ENCODE data around the gene PCDHGB6.
"Not testable (repeated sequence)": the region's sequence is repeated elsewhere in the genome, so short reads cannot be mapped to it uniquely, and the experiment has no call there.

PCDHGB6 gene

GRCh38 chr5:141419074-141419880 lies 11.5 kb downstream of the PCDHGB6 start:
- DNase-seq: no peak

- DNase-seq: peak in 1 of 2 experiments; percentile 18
These were observed 13.2 kb downstream of the PCDHGB6 start, which contains the start of gene PCDHGA11 for GRCh38 chr5:141420855-141421488. PCDHGA11 (plus strand) TSS chr5:141421051; CDS start chr5:141421228, 177 bp downstream.

GRCh38 chr5:141421489-141421855 lies 13.7 kb downstream of the PCDHGB6 start:
- no peak for DNase-seq

GRCh38 chr5:141422742-141423291 lies 15.0 kb downstream of the PCDHGB6 start:
- no peak for DNase-seq

- DNase-seq: no peak
These were observed 20.1 kb downstream of the PCDHGB6 start for GRCh38 chr5:141427783-141428426.

- peak in 1 of 2 experiments; percentile 23 for DNase-seq
These were observed 22.7 kb downstream of the PCDHGB6 start, which contains the start of gene PCDHGA12 for GRCh38 chr5:141430332-141431113. PCDHGA12 (plus strand) TSS chr5:141430507; CDS start chr5:141430760, 253 bp downstream.

- no peak for DNase-seq
These were observed 23.5 kb downstream of the PCDHGB6 start for GRCh38 chr5:141431286-141431685.

- not testable (repeated sequence) for DNase-seq
These were observed 24.5 kb downstream of the PCDHGB6 start for GRCh38 chr5:141432308-141432707.

GRCh38 chr5:141432726-141433125 lies 24.9 kb downstream of the PCDHGB6 start:
- not testable (repeated sequence) for DNase-seq

GRCh38 chr5:141434006-141434405 lies 26.2 kb downstream of the PCDHGB6 start:
- no peak for DNase-seq

GRCh38 chr5:141437221-141437620 lies 29.4 kb downstream of the PCDHGB6 start:
- DNase-seq: no peak

GRCh38 chr5:141439411-141440141 lies 31.8 kb downstream of the PCDHGB6 start:
- no peak for DNase-seq

- no peak for DNase-seq
These were observed 32.5 kb downstream of the PCDHGB6 start for GRCh38 chr5:141440341-141440740.

- no peak for DNase-seq
These were observed 33.9 kb downstream of the PCDHGB6 start for GRCh38 chr5:141441571-141442170.
